AG20443 (cell line): ENCODE data around the gene EIF1AD.

ENCODE experiments used
- DNase-seq: peaks from one replicate; pipeline ENCODE4 v3.0.0; 2012; ENCODE audit warnings: low spot score, mixed read lengths

EIF1AD gene

DNA sequence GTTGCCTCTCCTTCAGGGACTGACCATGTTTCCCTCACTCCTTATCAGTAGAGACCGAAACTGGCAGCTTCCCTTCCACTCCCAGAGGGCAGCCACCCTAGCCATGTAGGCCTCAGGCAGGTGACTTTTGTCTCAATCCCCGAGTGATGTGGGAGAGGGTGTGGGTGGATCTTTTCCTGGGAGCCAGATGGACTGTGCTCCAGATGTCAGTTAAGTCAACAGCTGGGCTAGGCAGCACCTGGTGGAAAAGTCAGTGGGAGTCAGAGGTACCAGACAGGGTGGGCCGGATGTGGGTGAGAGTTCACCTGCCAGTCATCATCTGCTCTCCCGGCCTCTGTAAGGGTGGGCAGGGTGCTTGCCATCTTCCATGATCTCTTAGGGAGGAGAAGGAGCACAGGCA is 2.2 kb upstream of the EIF1AD start:
- no peak for DNase-seq

- no peak for DNase-seq
Measured at GRCh38 chr11:66003291-66003690, 1.3 kb upstream of the EIF1AD start.

DNA sequence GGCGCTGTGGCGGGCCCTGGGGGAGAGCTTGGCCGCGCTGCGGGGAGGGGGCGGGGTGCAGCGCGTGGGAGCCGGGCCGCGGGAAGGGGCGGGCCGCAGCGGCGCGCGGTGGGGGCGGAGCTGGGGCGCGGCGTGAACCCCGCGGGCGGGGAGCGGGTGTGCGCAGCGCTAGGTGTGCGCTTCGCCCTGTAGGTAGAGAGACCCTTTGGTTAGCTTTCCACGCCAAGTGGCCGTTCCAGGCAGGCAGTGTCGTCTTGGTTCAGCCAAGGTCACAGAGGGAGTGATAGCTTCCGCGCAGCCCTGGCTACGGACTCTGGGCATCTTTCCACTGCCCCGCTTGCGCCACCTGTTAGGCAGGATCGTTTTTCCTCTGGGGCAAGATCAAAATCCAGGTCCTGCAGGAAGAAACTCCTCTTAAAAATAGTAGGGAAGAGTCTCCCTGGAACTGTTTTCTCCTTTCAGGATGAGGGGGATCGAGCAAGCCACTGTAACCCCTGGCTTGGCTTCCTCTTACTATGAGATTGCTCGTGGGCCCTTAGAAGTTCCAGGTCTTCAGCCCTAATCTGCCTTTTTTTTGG is 780 bp upstream of the EIF1AD start:
- peak; percentile 84 for DNase-seq

- DNase-seq = no peak
Measured at GRCh38 chr11:65997286-65997685, 4.7 kb downstream of the EIF1AD start.

DNA sequence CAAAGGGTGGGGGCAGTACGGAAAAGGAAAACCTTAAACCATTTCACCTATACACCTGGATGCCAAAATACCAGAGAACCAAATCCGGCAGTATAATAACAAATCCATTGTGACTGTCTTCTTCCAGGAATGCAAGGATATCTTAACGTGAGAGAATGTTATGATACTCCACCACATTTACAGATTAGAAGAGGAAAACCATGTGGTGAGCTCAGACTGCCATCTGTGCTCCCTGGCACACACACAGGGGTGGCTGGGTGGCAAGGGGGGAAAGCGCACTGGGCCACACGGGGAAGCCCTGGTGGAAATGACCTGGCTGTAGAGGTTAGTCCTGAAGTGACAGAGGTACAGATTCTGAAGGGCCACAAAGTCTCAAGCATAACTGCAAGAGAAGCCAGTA is 9.9 kb downstream of the EIF1AD start:
- DNase-seq = no peak

DNA sequence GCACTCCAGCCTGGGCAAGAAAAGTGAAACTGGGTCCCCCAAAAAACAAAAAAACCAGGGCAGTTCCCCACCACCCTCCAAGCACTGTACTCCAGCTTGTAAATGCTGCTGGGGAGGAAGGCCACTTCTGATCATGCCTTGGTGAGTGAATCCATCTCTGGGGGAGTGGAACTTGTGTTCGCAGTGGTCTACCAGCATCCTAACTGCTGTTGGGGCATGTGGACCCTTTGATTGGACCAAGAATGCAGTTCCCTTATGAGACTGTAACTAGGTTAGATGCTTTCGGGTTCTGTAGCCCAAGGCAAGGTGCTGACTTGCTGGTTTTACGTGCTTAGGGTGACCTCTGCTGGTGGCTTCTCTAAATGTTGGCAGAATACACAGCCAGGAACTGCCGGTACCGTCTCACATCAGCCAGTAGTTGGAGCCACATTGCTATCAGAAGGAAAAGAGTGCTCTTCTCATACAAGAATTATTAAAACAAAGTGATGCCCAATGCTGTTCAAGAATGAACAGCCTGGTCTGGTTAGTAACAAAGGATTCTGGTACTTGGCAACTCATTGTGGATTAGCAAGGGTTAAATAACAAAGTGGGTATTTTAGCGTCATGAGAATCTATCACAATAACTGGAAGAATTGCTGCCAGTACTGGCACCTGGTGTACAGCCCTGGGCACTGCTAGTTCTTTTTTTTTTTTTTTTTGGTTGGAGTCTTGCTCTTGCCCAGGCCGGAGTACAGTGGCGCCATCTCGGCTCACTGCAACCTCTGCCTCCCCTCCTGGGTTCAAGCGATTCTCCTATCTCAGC is 13.0 kb downstream of the EIF1AD start:
- DNase-seq = peak; percentile 91

GRCh38 chr11:65987336-65987735 is 14.6 kb downstream of the EIF1AD start:
- no peak for DNase-seq

DNA sequence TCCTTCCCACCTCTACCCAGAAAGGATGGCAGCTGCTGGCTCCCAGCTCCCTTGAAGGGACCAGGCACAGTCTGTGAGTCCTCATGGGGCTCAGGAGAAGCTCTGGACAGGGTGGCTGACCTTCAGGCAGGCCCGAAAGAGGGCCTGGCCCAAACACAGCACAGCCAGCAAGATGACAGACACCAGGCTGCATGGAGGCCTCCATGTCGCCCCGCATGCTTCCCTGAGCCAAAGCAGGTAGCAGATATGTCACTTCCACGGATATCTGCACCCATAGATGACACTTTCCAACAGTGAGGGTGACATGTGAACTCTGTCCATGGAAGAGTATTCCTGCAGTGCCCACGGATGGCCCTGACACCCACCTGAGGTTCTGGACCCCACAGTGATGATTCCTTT is 18.4 kb downstream of the EIF1AD start:
- DNase-seq = no peak

- no peak for DNase-seq
Measured at GRCh38 chr11:65982824-65983588, 19.0 kb downstream of the EIF1AD start.

- DNase-seq = no peak
Measured at GRCh38 chr11:65981972-65982823, 19.8 kb downstream of the EIF1AD start.

- no peak for DNase-seq
Measured at GRCh38 chr11:65981101-65981740, 20.7 kb downstream of the EIF1AD start.

- no peak for DNase-seq
Measured at GRCh38 chr11:65979261-65979759, 22.6 kb downstream of the EIF1AD start.

GRCh38 chr11:65978391-65979238 is 23.3 kb downstream of the EIF1AD start:
- DNase-seq = no peak

DNA sequence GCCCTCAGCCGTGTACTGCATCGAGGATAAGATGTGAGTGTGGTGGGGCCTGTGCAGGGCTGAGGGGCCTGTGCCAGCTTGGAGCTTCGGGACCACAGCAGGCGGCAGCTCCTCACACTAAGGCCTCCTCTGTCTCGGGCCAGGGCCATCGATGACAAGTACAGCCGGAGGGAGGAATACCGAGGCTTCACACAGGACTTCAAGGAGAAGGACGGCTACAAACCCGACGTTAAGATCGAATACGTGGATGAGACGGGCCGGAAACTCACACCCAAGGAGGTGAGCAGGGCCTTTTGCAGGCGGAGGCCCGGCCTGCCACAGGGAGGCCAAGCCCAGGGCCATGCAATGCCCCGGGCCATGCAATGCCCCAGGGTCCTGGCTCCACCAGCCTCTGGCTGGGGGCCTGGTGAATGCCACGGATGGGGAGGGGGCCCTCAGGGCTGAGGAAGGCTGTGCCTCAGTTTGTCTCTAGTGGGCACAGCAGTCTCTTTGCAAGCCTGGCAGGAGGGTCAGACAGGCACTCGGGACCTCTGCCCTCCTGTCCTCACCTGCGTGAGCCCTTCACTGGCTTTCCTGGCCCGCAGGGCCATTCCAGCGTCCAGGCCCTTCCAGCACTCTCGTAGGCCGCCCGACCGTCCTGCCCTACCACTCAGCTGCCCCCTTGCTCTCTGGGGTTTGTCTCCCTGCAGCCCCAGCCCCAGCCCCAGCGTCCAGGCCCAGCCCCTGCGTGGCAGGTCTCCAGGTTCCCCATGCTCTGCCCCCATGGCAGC is 24.2 kb downstream of the EIF1AD start:
- DNase-seq = peak; percentile 3

DNA sequence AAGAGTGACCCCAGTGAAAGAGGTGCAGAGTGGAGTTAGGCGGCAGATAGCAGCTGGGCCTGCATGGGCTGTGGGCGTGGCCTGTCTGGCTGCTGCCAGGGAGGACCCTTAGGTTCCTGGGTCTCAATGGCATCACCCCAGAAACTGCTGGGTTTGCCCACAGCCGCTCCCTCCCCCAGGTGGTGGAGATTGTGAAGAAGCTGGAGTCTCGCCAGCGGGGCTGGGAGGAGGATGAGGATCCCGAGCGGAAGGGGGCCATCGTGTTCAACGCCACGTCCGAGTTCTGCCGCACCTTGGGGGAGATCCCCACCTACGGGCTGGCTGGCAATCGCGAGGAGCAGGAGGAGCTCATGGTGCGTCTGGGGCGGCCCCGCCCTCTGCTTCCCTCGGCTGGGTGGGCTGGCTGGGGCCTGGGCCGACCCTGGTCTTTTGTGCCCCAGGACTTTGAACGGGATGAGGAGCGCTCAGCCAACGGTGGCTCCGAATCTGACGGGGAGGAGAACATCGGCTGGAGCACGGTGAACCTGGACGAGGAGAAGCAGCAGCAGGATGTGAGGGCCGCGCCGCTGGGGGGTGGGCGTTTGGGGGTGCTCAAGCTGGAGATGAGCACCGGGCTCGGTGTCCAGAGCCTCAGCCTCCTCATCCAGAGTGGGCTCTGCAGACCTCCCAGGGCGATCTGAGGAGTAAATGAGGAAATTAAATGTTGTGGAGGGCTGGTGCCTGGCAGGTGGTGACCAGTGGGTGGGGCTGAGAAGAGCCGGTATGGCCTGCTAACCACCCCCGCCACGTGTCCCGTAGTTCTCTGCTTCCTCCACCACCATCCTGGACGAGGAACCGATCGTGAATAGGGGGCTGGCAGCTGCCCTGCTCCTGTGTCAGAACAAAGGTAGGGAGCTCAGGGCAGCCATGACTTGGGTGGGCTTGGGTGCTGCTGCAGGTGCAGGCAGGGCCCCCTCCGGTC is 25.5 kb downstream of the EIF1AD start:
- peak; percentile 5 for DNase-seq

- DNase-seq = no peak
Measured at GRCh38 chr11:65975771-65976170, 26.2 kb downstream of the EIF1AD start.

DNA sequence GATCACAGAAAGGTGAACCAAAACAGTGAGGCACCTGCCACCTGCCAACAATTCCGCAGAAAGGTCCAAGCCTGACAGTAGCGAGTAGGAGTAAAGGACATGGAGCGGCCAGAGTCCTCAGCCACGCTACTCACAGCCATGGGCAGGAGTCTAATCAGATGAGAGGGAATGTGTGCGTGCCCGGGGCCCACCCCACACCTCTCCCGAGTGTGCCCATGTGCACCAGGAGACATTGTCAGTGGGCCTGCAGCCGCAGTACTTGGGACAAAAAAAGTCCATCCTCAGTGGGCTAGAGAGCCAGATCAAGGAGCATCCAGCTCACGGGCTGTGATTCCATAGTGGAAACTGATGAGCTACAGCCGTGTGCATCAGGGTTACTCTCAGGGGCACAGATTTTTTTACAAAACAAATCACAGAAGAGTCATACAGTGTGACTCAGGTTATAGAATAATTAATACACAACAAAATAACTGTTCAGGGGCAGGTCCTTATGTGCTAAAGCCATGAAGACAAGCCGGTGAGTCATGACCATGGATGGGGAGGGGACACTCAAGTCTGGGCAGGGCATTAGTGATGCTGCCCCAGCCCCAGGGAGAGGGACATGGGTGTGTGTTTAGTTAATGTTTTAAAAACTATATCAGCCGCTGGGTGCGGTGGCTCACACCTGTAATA is 28.4 kb downstream of the EIF1AD start:
- DNase-seq = no peak

DNA sequence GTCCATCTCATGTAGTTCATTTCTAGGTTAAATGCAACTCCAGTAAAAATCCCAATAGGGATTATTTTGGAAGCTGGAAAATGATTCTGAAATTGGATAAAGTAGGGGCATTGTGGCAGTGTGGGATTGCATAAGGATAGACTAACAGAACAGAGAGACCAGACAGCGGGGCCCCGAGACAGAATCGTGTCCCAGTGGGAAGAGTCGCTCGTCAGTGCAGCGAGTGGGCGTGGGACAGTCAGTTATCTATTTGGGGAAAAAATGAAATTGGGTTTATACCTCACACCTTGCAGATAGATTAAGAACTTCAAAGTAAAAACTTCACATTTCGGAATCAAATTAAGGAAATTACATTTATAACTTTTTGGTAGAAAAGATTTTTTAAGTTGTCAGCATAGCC is 29.8 kb downstream of the EIF1AD start:
- no peak for DNase-seq
